ENCODE data around the gene CEND1.

DNA sequence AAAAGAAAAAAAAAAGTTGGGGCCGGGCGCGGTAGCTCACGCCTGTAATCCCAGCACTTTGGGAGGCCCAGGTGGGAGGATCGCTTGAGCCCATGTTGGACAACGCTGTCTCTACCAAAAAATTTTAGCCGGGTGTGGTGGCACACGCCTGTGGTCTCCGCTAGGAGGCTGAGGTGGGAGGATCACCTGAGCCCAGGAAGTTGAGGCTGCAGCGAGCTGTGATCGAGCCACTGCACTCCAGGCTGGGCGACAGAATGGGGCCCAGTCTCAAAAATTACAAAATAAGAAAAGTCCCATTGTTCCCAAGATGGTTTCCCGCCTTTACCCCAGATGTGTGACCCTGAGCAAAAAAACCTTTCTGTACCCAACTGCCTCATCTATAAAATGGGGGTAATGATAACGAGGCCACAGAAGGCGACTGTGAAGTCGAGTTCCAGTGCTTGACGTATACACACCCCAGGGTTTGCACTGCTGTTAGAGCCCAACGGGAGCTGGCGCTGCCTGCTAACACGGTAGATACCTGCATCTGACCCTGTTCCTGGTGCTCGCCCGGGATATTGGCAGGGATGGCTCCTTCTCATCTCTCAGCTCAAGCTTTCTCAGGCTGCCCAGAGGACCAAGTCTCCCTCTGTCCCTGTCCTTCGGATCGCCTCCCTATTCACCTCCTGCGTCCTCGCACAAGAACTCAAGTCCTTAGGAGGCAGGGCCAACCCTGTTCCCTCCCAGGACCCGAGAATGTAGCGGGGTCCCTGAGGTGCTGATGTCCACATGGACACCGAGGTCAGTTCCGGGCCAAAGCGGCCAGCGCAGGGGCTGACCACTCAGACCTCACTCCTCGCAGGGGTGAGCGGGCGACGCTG, 18.8 kb upstream of the CEND1 start:
- TF ChIP-seq GATA2 (IDR thresholded peaks at IDR 0.05; ENCODE audit: insufficient read depth, insufficient read length, low read depth, low read length) (no peak), EZH2 (IDR thresholded peaks at IDR 0.05; ENCODE audit: borderline replicate concordance, low read depth, low read length, severe bottlenecking) (no peak), POLR2AphosphoS5 (IDR thresholded peaks at IDR 0.05; ENCODE audit: insufficient read depth, low read depth, low read length) (no peak), POLR2A (IDR thresholded peaks at IDR 0.05; ENCODE audit: low read depth, low read length) (peak; percentile 16), JUN (IDR thresholded peaks at IDR 0.05; ENCODE audit: borderline replicate concordance, insufficient read depth, insufficient read length, low read depth) (no peak), MYC (IDR thresholded peaks at IDR 0.05; ENCODE audit: low read depth, low read length) (no peak)
- TF ChIP-seq, protein P1, sequence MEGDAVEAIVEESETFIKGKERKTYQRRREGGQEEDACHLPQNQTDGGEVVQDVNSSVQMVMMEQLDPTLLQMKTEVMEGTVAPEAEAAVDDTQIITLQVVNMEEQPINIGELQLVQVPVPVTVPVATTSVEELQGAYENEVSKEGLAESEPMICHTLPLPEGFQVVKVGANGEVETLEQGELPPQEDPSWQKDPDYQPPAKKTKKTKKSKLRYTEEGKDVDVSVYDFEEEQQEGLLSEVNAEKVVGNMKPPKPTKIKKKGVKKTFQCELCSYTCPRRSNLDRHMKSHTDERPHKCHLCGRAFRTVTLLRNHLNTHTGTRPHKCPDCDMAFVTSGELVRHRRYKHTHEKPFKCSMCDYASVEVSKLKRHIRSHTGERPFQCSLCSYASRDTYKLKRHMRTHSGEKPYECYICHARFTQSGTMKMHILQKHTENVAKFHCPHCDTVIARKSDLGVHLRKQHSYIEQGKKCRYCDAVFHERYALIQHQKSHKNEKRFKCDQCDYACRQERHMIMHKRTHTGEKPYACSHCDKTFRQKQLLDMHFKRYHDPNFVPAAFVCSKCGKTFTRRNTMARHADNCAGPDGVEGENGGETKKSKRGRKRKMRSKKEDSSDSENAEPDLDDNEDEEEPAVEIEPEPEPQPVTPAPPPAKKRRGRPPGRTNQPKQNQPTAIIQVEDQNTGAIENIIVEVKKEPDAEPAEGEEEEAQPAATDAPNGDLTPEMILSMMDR (IDR thresholded peaks at IDR 0.05; ENCODE audit: extremely low read depth in 1 of 2, insufficient read depth in 1 of 2, low read depth in 1 of 2, low read length in 2 of 2) = no peak
- TF ChIP-seq, protein P2, sequence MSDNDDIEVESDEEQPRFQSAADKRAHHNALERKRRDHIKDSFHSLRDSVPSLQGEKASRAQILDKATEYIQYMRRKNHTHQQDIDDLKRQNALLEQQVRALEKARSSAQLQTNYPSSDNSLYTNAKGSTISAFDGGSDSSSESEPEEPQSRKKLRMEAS (IDR thresholded peaks at IDR 0.05; ENCODE audit: insufficient read depth, insufficient read length) = no peak
